ENCODE results near the gene TXNDC16. TPM values are rescaled to one million over a fixed set of nuclear protein-coding genes. Genes with fewer than 3 reads are reported as not detected.

Gene TXNDC16
- total RNA-seq, 1 experiment from 2014 or later = 10.9 TPM

DNA sequence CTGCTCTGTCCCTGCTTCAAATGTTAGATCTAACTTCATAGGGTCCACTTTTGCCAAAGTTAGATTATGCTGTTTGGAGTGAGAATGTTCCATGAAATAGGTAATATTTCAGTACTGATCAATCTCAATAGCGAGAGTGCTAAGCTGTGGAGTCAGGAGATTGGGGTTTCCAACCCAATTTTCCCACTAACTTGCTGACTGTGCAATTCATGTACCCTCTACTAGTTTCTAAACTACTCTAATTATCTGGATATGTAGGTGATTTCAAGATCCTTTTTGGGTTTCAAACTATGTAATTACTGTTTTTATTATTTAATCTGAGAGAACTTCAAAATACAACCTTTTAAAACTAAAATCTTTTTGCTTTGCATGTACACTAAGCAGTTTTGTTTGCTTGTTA, 46.3 kb upstream of the TXNDC16 start:
- Mint-ChIP-seq H3K4me1 (peaks cover 9% of the 10 kb centered on the region), H3K9me3 (peaks cover 34% of the 10 kb centered on the region), H3K27ac (no peak overlapping the region), H3K27me3 (ENCODE audit: low read depth) (no peaks in the 10 kb centered on the region; the same call in 1 of the 2 replicates), H3K36me3 (peaks cover 30% of the 10 kb centered on the region), H3K4me3 (no peak overlapping the region)
- TF ChIP-seq FOXP1 (CRISPR knock-in tag; IDR thresholded peaks at IDR 0.05; ENCODE audit: borderline replicate concordance) (no peak), NFE2L1 (CRISPR knock-in tag; IDR thresholded peaks at IDR 0.05) (no peak), ETV6 (CRISPR knock-in tag; IDR thresholded peaks at IDR 0.05) (no peak), ZNF121 (CRISPR knock-in tag; IDR thresholded peaks at IDR 0.05) (no peak), SMAD3 (CRISPR knock-in tag; IDR thresholded peaks at IDR 0.05; ENCODE audit: borderline replicate concordance) (no peak), ZNF138 (CRISPR knock-in tag; conservative IDR thresholded peaks at IDR 0.05) (no peak), IRF2 (CRISPR knock-in tag; IDR thresholded peaks at IDR 0.05; ENCODE audit: borderline replicate concordance, low read depth) (no peak), KAT7 (CRISPR knock-in tag; IDR thresholded peaks at IDR 0.05; ENCODE audit: borderline replicate concordance) (no peak), ATF1 (CRISPR knock-in tag; IDR thresholded peaks at IDR 0.05) (no peak), CREB1 (CRISPR knock-in tag; IDR thresholded peaks at IDR 0.05) (no peak)
- TF ChIP-seq, protein P1, sequence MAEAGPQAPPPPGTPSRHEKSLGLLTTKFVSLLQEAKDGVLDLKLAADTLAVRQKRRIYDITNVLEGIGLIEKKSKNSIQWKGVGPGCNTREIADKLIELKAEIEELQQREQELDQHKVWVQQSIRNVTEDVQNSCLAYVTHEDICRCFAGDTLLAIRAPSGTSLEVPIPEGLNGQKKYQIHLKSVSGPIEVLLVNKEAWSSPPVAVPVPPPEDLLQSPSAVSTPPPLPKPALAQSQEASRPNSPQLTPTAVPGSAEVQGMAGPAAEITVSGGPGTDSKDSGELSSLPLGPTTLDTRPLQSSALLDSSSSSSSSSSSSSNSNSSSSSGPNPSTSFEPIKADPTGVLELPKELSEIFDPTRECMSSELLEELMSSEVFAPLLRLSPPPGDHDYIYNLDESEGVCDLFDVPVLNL (CRISPR knock-in tag; IDR thresholded peaks at IDR 0.05; ENCODE audit: borderline replicate concordance, low read depth) = no peak
- TF ChIP-seq, protein P2, sequence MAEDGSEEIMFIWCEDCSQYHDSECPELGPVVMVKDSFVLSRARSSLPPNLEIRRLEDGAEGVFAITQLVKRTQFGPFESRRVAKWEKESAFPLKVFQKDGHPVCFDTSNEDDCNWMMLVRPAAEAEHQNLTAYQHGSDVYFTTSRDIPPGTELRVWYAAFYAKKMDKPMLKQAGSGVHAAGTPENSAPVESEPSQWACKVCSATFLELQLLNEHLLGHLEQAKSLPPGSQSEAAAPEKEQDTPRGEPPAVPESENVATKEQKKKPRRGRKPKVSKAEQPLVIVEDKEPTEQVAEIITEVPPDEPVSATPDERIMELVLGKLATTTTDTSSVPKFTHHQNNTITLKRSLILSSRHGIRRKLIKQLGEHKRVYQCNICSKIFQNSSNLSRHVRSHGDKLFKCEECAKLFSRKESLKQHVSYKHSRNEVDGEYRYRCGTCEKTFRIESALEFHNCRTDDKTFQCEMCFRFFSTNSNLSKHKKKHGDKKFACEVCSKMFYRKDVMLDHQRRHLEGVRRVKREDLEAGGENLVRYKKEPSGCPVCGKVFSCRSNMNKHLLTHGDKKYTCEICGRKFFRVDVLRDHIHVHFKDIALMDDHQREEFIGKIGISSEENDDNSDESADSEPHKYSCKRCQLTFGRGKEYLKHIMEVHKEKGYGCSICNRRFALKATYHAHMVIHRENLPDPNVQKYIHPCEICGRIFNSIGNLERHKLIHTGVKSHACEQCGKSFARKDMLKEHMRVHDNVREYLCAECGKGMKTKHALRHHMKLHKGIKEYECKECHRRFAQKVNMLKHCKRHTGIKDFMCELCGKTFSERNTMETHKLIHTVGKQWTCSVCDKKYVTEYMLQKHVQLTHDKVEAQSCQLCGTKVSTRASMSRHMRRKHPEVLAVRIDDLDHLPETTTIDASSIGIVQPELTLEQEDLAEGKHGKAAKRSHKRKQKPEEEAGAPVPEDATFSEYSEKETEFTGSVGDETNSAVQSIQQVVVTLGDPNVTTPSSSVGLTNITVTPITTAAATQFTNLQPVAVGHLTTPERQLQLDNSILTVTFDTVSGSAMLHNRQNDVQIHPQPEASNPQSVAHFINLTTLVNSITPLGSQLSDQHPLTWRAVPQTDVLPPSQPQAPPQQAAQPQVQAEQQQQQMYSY (CRISPR knock-in tag; IDR thresholded peaks at IDR 0.05) = no peak
- TF ChIP-seq, protein P3, sequence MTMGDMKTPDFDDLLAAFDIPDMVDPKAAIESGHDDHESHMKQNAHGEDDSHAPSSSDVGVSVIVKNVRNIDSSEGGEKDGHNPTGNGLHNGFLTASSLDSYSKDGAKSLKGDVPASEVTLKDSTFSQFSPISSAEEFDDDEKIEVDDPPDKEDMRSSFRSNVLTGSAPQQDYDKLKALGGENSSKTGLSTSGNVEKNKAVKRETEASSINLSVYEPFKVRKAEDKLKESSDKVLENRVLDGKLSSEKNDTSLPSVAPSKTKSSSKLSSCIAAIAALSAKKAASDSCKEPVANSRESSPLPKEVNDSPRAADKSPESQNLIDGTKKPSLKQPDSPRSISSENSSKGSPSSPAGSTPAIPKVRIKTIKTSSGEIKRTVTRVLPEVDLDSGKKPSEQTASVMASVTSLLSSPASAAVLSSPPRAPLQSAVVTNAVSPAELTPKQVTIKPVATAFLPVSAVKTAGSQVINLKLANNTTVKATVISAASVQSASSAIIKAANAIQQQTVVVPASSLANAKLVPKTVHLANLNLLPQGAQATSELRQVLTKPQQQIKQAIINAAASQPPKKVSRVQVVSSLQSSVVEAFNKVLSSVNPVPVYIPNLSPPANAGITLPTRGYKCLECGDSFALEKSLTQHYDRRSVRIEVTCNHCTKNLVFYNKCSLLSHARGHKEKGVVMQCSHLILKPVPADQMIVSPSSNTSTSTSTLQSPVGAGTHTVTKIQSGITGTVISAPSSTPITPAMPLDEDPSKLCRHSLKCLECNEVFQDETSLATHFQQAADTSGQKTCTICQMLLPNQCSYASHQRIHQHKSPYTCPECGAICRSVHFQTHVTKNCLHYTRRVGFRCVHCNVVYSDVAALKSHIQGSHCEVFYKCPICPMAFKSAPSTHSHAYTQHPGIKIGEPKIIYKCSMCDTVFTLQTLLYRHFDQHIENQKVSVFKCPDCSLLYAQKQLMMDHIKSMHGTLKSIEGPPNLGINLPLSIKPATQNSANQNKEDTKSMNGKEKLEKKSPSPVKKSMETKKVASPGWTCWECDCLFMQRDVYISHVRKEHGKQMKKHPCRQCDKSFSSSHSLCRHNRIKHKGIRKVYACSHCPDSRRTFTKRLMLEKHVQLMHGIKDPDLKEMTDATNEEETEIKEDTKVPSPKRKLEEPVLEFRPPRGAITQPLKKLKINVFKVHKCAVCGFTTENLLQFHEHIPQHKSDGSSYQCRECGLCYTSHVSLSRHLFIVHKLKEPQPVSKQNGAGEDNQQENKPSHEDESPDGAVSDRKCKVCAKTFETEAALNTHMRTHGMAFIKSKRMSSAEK (CRISPR knock-in tag; IDR thresholded peaks at IDR 0.05; ENCODE audit: borderline replicate concordance) = no peak
- TF ChIP-seq, protein P4, sequence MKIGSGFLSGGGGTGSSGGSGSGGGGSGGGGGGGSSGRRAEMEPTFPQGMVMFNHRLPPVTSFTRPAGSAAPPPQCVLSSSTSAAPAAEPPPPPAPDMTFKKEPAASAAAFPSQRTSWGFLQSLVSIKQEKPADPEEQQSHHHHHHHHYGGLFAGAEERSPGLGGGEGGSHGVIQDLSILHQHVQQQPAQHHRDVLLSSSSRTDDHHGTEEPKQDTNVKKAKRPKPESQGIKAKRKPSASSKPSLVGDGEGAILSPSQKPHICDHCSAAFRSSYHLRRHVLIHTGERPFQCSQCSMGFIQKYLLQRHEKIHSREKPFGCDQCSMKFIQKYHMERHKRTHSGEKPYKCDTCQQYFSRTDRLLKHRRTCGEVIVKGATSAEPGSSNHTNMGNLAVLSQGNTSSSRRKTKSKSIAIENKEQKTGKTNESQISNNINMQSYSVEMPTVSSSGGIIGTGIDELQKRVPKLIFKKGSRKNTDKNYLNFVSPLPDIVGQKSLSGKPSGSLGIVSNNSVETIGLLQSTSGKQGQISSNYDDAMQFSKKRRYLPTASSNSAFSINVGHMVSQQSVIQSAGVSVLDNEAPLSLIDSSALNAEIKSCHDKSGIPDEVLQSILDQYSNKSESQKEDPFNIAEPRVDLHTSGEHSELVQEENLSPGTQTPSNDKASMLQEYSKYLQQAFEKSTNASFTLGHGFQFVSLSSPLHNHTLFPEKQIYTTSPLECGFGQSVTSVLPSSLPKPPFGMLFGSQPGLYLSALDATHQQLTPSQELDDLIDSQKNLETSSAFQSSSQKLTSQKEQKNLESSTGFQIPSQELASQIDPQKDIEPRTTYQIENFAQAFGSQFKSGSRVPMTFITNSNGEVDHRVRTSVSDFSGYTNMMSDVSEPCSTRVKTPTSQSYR (CRISPR knock-in tag; IDR thresholded peaks at IDR 0.05) = no peak
- DNase-seq (ENCODE audit: low spot score) (no peak), ATAC-seq (no peak)
- CTCF ChIA-PET = no interaction called here
- POLR2A ChIA-PET = no interaction called here
